Parathyroid adenoma (tissue), 2 donors: ENCODE measurements around the gene RIMKLA.

Experiments used
- H2AFZ ChIP-seq: fragments of 300-600 bp; sonication (generic); one replicate; pipeline ENCODE4 v1.7.0; 2017; ENCODE audit warnings: antibody characterized with exemption, mild to moderate bottlenecking
- H3K27ac ChIP-seq: fragments of 300-600 bp; sonication (generic); one replicate; pipeline ENCODE4 v1.7.0; 2017
- H3K27me3 ChIP-seq: fragments of 300-600 bp; sonication (generic); one replicate; pipeline ENCODE4 v1.7.0; 2017; ENCODE audit warnings: low read length; ENCODE audit not compliant: control insufficient read depth, insufficient read depth
- H3K36me3 ChIP-seq: fragments of 300-600 bp; sonication (generic); one replicate; pipeline ENCODE4 v1.7.0; 2017; ENCODE audit warnings: low read length; ENCODE audit not compliant: control insufficient read depth, insufficient read depth
- H3K4me1 ChIP-seq: fragments of 300-600 bp; sonication (generic); one replicate; pipeline ENCODE4 v1.7.0; 2017; ENCODE audit warnings: control low read depth
- H3K4me2 ChIP-seq: fragments of 300-600 bp; sonication (generic); one replicate; pipeline ENCODE4 v1.7.0; 2017; ENCODE audit warnings: low read length
- H3K4me3 ChIP-seq: fragments of 300-600 bp; sonication (generic); one replicate; pipeline ENCODE4 v1.7.0; 2017; ENCODE audit warnings: low read depth, low read length
- H3K79me2 ChIP-seq: fragments of 300-600 bp; sonication (generic); one replicate; pipeline ENCODE4 v1.7.0; 2017; ENCODE audit warnings: control low read depth
- H3K9ac ChIP-seq: fragments of 300-600 bp; sonication (generic); one replicate; pipeline ENCODE4 v1.7.0; 2017; ENCODE audit warnings: mild to moderate bottlenecking
- H3K9me3 ChIP-seq: fragments of 300-600 bp; sonication (generic); one replicate; pipeline ENCODE4 v1.7.0; 2017; ENCODE audit warnings: low read length; ENCODE audit not compliant: control insufficient read depth
- CTCF ChIP-seq: fragments of 300-600 bp; sonication (generic); IDR thresholded peaks from one replicate; pipeline ENCODE4 v1.7.0; 2017; ENCODE audit warnings: antibody characterized with exemption, mild to moderate bottlenecking
- donor health status: primary hyperparathyroidism.

RIMKLA gene

GRCh38 chr1:42359466-42359865 lies 21.1 kb upstream of the RIMKLA start:
- no peak for TF ChIP-seq CTCF
- H3K27ac ChIP-seq: no peak overlapping the region
- no peak overlapping the region for H3K9ac ChIP-seq
- H3K4me1 ChIP-seq: no peaks in the 10 kb centered on the region
- no peak overlapping the region for H2AFZ ChIP-seq
- H3K27me3 ChIP-seq: no peaks in the 10 kb centered on the region
- no peaks in the 10 kb centered on the region for H3K36me3 ChIP-seq
- no peaks in the 10 kb centered on the region for H3K79me2 ChIP-seq
- H3K4me3 ChIP-seq: no peak overlapping the region
- H3K9me3 ChIP-seq: no peaks in the 10 kb centered on the region
- no peak overlapping the region for H3K4me2 ChIP-seq

GRCh38 chr1:42364089-42364488 lies 16.5 kb upstream of the RIMKLA start:
- no peak overlapping the region for H2AFZ ChIP-seq
- no peak for TF ChIP-seq CTCF
- H3K4me1 ChIP-seq: no peaks in the 10 kb centered on the region
- H3K27me3 ChIP-seq: no peaks in the 10 kb centered on the region
- H3K27ac ChIP-seq: no peak overlapping the region
- no peak overlapping the region for H3K9ac ChIP-seq
- H3K9me3 ChIP-seq: no peaks in the 10 kb centered on the region
- H3K4me2 ChIP-seq: no peak overlapping the region
- no peaks in the 10 kb centered on the region for H3K79me2 ChIP-seq
- H3K4me3 ChIP-seq: no peak overlapping the region
- H3K36me3 ChIP-seq: no peaks in the 10 kb centered on the region

DNA sequence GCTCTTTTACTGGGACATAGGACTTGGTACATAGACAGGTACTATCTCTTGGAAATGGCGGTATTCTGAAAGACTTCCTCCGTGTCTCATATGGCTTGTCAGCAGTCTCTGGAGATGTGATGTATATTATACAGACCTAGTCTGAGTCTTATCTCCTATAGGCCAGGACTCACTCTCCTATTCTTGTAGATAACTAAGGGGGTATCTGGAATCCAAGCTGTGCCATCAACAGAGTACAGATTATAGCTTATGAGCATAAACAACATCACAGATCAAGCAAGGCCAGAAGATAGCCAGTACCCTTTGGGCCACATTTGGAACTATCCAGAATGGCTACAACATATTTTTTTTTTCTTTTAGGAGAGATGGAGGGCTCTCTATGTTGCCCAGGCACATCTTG lies 16.1 kb upstream of the RIMKLA start:
- no peak overlapping the region for H3K4me3 ChIP-seq
- no peak for TF ChIP-seq CTCF
- no peak overlapping the region for H3K27ac ChIP-seq
- no peaks in the 10 kb centered on the region for H3K4me1 ChIP-seq
- H3K36me3 ChIP-seq: no peaks in the 10 kb centered on the region
- H3K9me3 ChIP-seq: no peaks in the 10 kb centered on the region
- H3K4me2 ChIP-seq: no peak overlapping the region
- H2AFZ ChIP-seq: no peak overlapping the region
- no peak overlapping the region for H3K9ac ChIP-seq
- H3K27me3 ChIP-seq: no peaks in the 10 kb centered on the region
- H3K79me2 ChIP-seq: no peaks in the 10 kb centered on the region

DNA sequence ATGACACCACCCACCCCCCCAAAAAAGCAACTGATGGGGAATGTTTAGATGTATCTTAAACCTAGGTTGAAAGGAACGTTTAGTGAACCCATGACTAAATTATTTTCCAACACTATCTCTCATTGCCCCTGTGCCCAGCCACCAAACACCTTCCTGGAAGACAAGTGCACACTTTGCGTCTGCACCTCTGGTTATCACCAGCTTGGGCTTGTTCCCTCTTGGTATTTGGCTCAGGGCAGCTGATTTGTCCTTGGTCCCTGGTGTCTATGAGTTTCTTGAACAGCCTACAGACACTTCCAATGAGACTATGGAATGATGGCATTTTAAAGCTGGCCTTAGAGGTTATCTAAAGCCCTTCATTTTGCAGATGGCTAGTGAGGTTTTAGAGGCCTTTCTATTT lies 15.5 kb upstream of the RIMKLA start:
- no peak for TF ChIP-seq CTCF
- no peaks in the 10 kb centered on the region for H3K79me2 ChIP-seq
- no peak overlapping the region for H2AFZ ChIP-seq
- no peaks in the 10 kb centered on the region for H3K27me3 ChIP-seq
- no peak overlapping the region for H3K4me3 ChIP-seq
- no peaks in the 10 kb centered on the region for H3K9me3 ChIP-seq
- no peak overlapping the region for H3K27ac ChIP-seq
- H3K4me2 ChIP-seq: no peak overlapping the region
- H3K36me3 ChIP-seq: no peaks in the 10 kb centered on the region
- no peak overlapping the region for H3K9ac ChIP-seq
- no peaks in the 10 kb centered on the region for H3K4me1 ChIP-seq

DNA sequence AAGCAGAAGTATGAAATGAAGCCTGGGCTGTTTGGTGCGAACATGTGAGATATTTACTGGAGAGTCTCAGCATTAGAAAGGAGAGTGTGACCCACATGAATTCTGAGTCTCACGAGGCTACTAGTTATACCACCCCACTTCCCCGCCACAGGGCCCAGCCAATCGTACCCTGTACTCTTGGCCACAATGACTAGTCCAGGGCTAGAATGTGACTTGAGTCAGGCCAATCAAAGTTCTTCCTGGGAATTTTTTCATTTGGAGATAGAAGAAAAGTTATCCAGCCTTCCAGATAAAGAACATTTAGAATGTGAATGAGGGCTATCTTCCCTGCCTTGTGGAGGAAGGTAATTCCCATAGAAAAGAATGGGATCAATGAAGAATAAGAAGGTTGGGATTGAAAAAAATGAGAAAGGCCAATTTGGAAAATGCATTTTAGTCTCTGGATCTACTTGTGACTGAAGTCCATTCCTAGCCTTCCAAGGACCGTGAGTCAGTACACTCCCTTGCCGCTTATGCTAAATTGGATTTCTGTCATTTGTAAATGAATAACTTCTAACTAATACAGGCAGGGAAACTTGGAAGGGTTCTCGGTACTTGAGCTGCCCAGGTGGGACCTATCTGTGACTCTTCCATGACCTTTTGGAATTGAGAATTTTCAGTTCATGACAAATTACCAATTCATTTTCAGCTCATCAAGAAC lies 12.3 kb upstream of the RIMKLA start:
- no peak for TF ChIP-seq CTCF
- H3K4me2 ChIP-seq: no peak overlapping the region
- H3K4me3 ChIP-seq: no peak overlapping the region
- H3K79me2 ChIP-seq: no peaks in the 10 kb centered on the region
- H3K27ac ChIP-seq: no peak overlapping the region
- H3K9ac ChIP-seq: no peak overlapping the region
- no peaks in the 10 kb centered on the region for H3K36me3 ChIP-seq
- H3K9me3 ChIP-seq: no peaks in the 10 kb centered on the region
- no peaks in the 10 kb centered on the region for H3K4me1 ChIP-seq
- no peak overlapping the region for H2AFZ ChIP-seq
- no peaks in the 10 kb centered on the region for H3K27me3 ChIP-seq
